CD4-positive, alpha-beta T cell treated with Interleukin-4 for 1 hour (primary cell): ENCODE measurements around the gene YWHAE.
"Not testable (repeated sequence)": the region's sequence is repeated elsewhere in the genome, so short reads cannot be mapped to it uniquely, and the experiment has no call there.

Source experiments
- DNase-seq, 2 donors: peaks; one replicate each; pipeline ENCODE4 v3.0.0-alpha.2; 2020 to 2022

YWHAE gene

GRCh38 chr17:1412185-1413110 lies 12.4 kb upstream of the YWHAE start:
- no peak for DNase-seq

- DNase-seq, result no peak
Measured at GRCh38 chr17:1402262-1402586, 2.2 kb upstream of the YWHAE start.

- peak in 1 of 2 donors; percentile 36 for DNase-seq
Measured at GRCh38 chr17:1398931-1399678, 917 bp downstream of the YWHAE start.

GRCh38 chr17:1398028-1398427 lies 2.0 kb downstream of the YWHAE start:
- DNase-seq, result no peak

- DNase-seq, result not testable (repeated sequence)
Measured at GRCh38 chr17:1395876-1396665, 4.0 kb downstream of the YWHAE start.

GRCh38 chr17:1391577-1391976 lies 8.4 kb downstream of the YWHAE start:
- no peak for DNase-seq

GRCh38 chr17:1390432-1391367 lies 9.3 kb downstream of the YWHAE start:
- no peak for DNase-seq

GRCh38 chr17:1387490-1388227 lies 12.4 kb downstream of the YWHAE start:
- DNase-seq, result not testable (repeated sequence)

GRCh38 chr17:1386675-1387190 lies 13.3 kb downstream of the YWHAE start:
- not testable (repeated sequence) for DNase-seq

- no peak for DNase-seq
Measured at GRCh38 chr17:1386265-1386664, 13.8 kb downstream of the YWHAE start.

- no peak for DNase-seq
Measured at GRCh38 chr17:1385861-1386260, 14.2 kb downstream of the YWHAE start.

GRCh38 chr17:1384905-1385435 lies 15.1 kb downstream of the YWHAE start:
- no peak for DNase-seq

- DNase-seq, result peak; percentile 32 to 58
Measured at GRCh38 chr17:1379930-1380313, 20.1 kb downstream of the YWHAE start.

- no peak for DNase-seq
Measured at GRCh38 chr17:1379208-1379929, 20.7 kb downstream of the YWHAE start.

GRCh38 chr17:1378476-1378860 lies 21.6 kb downstream of the YWHAE start:
- not testable (repeated sequence) for DNase-seq

- no peak for DNase-seq
Measured at GRCh38 chr17:1377334-1377733, 22.7 kb downstream of the YWHAE start.

GRCh38 chr17:1376061-1376460 lies 24.0 kb downstream of the YWHAE start:
- DNase-seq, result no peak

- DNase-seq, result peak in 1 of 2 donors; percentile 40
Measured at GRCh38 chr17:1375615-1376014, 24.4 kb downstream of the YWHAE start.

GRCh38 chr17:1374431-1375177 lies 25.4 kb downstream of the YWHAE start:
- DNase-seq, result peak in 1 of 2 donors; percentile 51
